Dermis blood vessel endothelial cell (primary cell): Measurements from ENCODE around the gene SNCG. TPM values are rescaled to one million over a fixed set of nuclear protein-coding genes. Genes with fewer than 3 reads are reported as not detected.
"Not testable (repeated sequence)": the region's sequence is repeated elsewhere in the genome, so short reads cannot be mapped to it uniquely, and the experiment has no call there.

ENCODE experiments used
- DNase-seq: peaks from one replicate; pipeline ENCODE4 v3.0.0; 2010
- total RNA-seq: library from RNA; depleted of rRNA; stranded (reverse); fragments of >200 nt; gene quantifications from 2 replicates; pipeline ENCODE4 v1.2.3, GENCODE V29; 2014

The SNCG gene
- total RNA-seq, 1 donor from 2014 or later = 117 TPM

GRCh38 chr10:86945361-86946212, 12.8 kb upstream of the SNCG start:
- DNase-seq = peak; percentile 34

GRCh38 chr10:86946213-86947155, 11.9 kb upstream of the SNCG start:
- DNase-seq = no peak

- not testable (repeated sequence) for DNase-seq
Observed at GRCh38 chr10:86947806-86948205, 10.6 kb upstream of the SNCG start.

- no peak for DNase-seq
Observed at GRCh38 chr10:86950349-86950748, 8.1 kb upstream of the SNCG start.

GRCh38 chr10:86951184-86951761, 7.1 kb upstream of the SNCG start:
- DNase-seq = no peak

- no peak for DNase-seq
Observed at GRCh38 chr10:86952106-86952505, 6.3 kb upstream of the SNCG start.

GRCh38 chr10:86952697-86953096, 5.7 kb upstream of the SNCG start:
- DNase-seq = not testable (repeated sequence)

- peak; percentile 87 for DNase-seq
Observed at GRCh38 chr10:86953747-86954680, 4.4 kb upstream of the SNCG start.

GRCh38 chr10:86954681-86955500, 3.5 kb upstream of the SNCG start:
- DNase-seq = peak; percentile 29

GRCh38 chr10:86955501-86956194, 2.8 kb upstream of the SNCG start:
- peak; percentile 60 for DNase-seq

- DNase-seq = no peak
Observed at GRCh38 chr10:86956195-86956847, 2.1 kb upstream of the SNCG start.

- DNase-seq = peak; percentile 37
Observed at GRCh38 chr10:86956848-86957448, 1.5 kb upstream of the SNCG start.

- peak; percentile 83 for DNase-seq
Observed at GRCh38 chr10:86957471-86958115, 806 bp upstream of the SNCG start, which contains the start of gene MMRN2. TSS of gene MMRN2 (minus strand) at chr10:86957615. CDS start at chr10:86957541, 74 bp downstream.

- DNase-seq = peak; percentile 86
Observed at GRCh38 chr10:86958901-86959736, 720 bp downstream of the SNCG start.

- DNase-seq = no peak
Observed at GRCh38 chr10:86959737-86960002, 1.3 kb downstream of the SNCG start.

GRCh38 chr10:86960003-86960862, 1.8 kb downstream of the SNCG start:
- DNase-seq = peak; percentile 94

- no peak for DNase-seq
Observed at GRCh38 chr10:86960863-86961434, 2.5 kb downstream of the SNCG start.
